Measurements from ENCODE around the gene RLN3. TPM values are rescaled to one million over a fixed set of nuclear protein-coding genes. Genes with fewer than 3 reads are reported as not detected.

The RLN3 gene
- total and polyA plus RNA-seq, 10 of the 15 experiments (the other 5 are each of a cell fraction or from before 2014, with no cell fraction given), result not detected

DNA sequence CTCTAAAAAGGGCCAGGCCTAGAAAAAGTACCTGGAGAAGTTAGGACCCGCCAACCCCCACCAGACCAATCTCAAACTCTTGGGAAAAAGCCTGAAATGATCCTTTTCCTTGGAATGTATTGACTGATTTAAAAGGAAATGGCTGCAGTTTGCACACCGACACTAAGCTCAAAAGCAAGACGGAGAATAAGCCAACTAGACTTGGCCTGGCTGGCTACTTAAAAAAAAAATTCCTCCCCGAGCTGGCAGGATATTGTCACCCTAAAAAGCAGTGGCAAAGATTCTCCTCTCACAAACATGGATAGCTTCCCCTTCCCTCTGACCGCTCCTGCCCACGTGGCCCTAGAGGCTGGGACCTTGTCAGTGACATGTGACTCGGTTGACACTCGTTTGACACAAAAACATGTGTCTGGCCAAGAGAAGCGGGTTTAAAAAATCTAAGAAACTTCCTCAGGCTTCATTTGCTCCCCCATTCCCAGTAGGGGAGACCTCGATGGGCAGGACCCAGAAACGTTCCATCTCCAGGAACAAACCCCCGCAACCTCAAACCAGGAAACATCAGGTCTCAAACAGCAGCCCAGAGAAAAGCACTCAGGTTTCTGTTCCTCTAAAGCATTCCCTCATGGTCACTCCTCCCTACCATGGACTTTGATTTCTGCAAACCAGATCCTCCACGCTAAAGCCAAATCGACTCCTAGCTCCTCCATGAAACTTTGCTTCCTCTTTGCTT, 23.2 kb upstream of the RLN3 start (continued):
- TF ChIP-seq SIX5 (IDR thresholded peaks at IDR 0.05; ENCODE audit: low read depth, low read length, severe bottlenecking), result no peak
- TF ChIP-seq CBX5 (IDR thresholded peaks at IDR 0.05; ENCODE audit: low read depth), result no peak
- TF ChIP-seq PML (IDR thresholded peaks at IDR 0.05; ENCODE audit: low read length), result 0 out of 2 replicates have a peak, but pooled peaks have one; percentile 42
- TF ChIP-seq TCF12 (IDR thresholded peaks at IDR 0.05; ENCODE audit: low read depth, low read length), result no peak
- TF ChIP-seq, protein P1, sequence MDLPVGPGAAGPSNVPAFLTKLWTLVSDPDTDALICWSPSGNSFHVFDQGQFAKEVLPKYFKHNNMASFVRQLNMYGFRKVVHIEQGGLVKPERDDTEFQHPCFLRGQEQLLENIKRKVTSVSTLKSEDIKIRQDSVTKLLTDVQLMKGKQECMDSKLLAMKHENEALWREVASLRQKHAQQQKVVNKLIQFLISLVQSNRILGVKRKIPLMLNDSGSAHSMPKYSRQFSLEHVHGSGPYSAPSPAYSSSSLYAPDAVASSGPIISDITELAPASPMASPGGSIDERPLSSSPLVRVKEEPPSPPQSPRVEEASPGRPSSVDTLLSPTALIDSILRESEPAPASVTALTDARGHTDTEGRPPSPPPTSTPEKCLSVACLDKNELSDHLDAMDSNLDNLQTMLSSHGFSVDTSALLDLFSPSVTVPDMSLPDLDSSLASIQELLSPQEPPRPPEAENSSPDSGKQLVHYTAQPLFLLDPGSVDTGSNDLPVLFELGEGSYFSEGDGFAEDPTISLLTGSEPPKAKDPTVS (IDR thresholded peaks at IDR 0.05; ENCODE audit: low read depth, low read length), result 0 out of 2 replicates have a peak, but pooled peaks have one; percentile 35
- no peak for TF ChIP-seq ZBED1 (IDR thresholded peaks at IDR 0.05; ENCODE audit: borderline replicate concordance)
- TF ChIP-seq PAX5 (IDR thresholded peaks at IDR 0.05; ENCODE audit: borderline replicate concordance, low read depth, low read length), result no peak
- no peak for TF ChIP-seq NFYB (IDR thresholded peaks at IDR 0.05; ENCODE audit: insufficient read depth, low read depth, low read length)
- peak; percentile 88 for TF ChIP-seq EED (IDR thresholded peaks at IDR 0.05; ENCODE audit: low read depth)
- no peak for TF ChIP-seq NRF1 (conservative IDR thresholded peaks at IDR 0.05; ENCODE audit: low read depth, low read length)
- TF ChIP-seq MTA3 (IDR thresholded peaks at IDR 0.05; ENCODE audit: borderline replicate concordance, low read length), result peak; percentile 34; the same call in 1 of the 2 replicates
- TF ChIP-seq, protein P2, sequence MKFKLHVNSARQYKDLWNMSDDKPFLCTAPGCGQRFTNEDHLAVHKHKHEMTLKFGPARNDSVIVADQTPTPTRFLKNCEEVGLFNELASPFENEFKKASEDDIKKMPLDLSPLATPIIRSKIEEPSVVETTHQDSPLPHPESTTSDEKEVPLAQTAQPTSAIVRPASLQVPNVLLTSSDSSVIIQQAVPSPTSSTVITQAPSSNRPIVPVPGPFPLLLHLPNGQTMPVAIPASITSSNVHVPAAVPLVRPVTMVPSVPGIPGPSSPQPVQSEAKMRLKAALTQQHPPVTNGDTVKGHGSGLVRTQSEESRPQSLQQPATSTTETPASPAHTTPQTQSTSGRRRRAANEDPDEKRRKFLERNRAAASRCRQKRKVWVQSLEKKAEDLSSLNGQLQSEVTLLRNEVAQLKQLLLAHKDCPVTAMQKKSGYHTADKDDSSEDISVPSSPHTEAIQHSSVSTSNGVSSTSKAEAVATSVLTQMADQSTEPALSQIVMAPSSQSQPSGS (IDR thresholded peaks at IDR 0.05; ENCODE audit: low read length), result no peak
- TF ChIP-seq SMARCA5 (IDR thresholded peaks at IDR 0.05), result no peak
- TF ChIP-seq SMC3 (IDR thresholded peaks at IDR 0.05; ENCODE audit: borderline replicate concordance, low read length), result no peak
- TF ChIP-seq ZZZ3 (IDR thresholded peaks at IDR 0.05; ENCODE audit: control insufficient read depth, insufficient read length, low read depth), result no peak
- TF ChIP-seq FOS (IDR thresholded peaks at IDR 0.05; ENCODE audit: borderline replicate concordance, extremely low read depth, insufficient read length), result no peak
- peak; percentile 93 to 94; a peak in 3 of 4 replicates for TF ChIP-seq IKZF2 (IDR thresholded peaks at IDR 0.05)
- TF ChIP-seq ZNF274 (IDR thresholded peaks at IDR 0.05; ENCODE audit: insufficient read depth, insufficient read length), result no peak
- peak in 1 of 2 experiments; percentile 33; a peak in 1 of 4 replicates for TF ChIP-seq ETV6 (conservative IDR thresholded peaks at IDR 0.05 in 1 of 2, IDR thresholded peaks at IDR 0.05 in 1 of 2; ENCODE audit: borderline replicate concordance in 1 of 2, low read depth in 1 of 2)
- TF ChIP-seq CREB1 (IDR thresholded peaks at IDR 0.05; ENCODE audit: low read depth), result peak; percentile 24; the same call in 1 of the 2 replicates
- no peak for TF ChIP-seq TAF1 (IDR thresholded peaks at IDR 0.05; ENCODE audit: borderline replicate concordance, low read depth, low read length)
- TF ChIP-seq, protein P3, sequence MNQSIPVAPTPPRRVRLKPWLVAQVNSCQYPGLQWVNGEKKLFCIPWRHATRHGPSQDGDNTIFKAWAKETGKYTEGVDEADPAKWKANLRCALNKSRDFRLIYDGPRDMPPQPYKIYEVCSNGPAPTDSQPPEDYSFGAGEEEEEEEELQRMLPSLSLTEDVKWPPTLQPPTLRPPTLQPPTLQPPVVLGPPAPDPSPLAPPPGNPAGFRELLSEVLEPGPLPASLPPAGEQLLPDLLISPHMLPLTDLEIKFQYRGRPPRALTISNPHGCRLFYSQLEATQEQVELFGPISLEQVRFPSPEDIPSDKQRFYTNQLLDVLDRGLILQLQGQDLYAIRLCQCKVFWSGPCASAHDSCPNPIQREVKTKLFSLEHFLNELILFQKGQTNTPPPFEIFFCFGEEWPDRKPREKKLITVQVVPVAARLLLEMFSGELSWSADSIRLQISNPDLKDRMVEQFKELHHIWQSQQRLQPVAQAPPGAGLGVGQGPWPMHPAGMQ (IDR thresholded peaks at IDR 0.05; ENCODE audit: borderline replicate concordance), result no peak
- no peak for TF ChIP-seq YY1 (IDR thresholded peaks at IDR 0.05; ENCODE audit: low read depth, low read length)
- TF ChIP-seq HDAC6 (IDR thresholded peaks at IDR 0.05; ENCODE audit: unreplicated experiment), result no peak
- TF ChIP-seq RB1 (IDR thresholded peaks at IDR 0.05; ENCODE audit: borderline replicate concordance), result no peak
- no peak for TF ChIP-seq HDGF (IDR thresholded peaks at IDR 0.05)
- peak; percentile 92 for TF ChIP-seq SPI1 (IDR thresholded peaks at IDR 0.05; ENCODE audit: borderline replicate concordance, insufficient read depth, low read depth, low read length)
- TF ChIP-seq, protein P4, sequence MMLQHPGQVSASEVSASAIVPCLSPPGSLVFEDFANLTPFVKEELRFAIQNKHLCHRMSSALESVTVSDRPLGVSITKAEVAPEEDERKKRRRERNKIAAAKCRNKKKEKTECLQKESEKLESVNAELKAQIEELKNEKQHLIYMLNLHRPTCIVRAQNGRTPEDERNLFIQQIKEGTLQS (IDR thresholded peaks at IDR 0.05; ENCODE audit: borderline replicate concordance, extremely low read depth, low read depth, low read length), result 0 out of 2 replicates have a peak, but pooled peaks have one; percentile 5
